ACHN (cell line): Measurements from ENCODE around the gene NFIX.

Experiments
- DNase-seq: peaks from one replicate; pipeline ENCODE4 v3.0.0-alpha.2; 2015
- in situ Hi-C: cut with HindIII; loops from 2 replicates; pipeline ENCODE4 v1.10.0; 2017; ENCODE audit warnings: low sequenced_read_pairs, low pct_ligation_motif_present, low pct_unique_long_range_greater_than_20kb

Gene NFIX

GRCh38 chr19:13138171-13138915 is 143.1 kb downstream of the NFIX start:
- in situ Hi-C loops: no loop called here
- DNase-seq: no peak

- in situ Hi-C loops: no loop called here
- DNase-seq: no peak
Measured at GRCh38 chr19:13138916-13139198, 143.6 kb downstream of the NFIX start.

- no peak for DNase-seq
- in situ Hi-C loops: no loop called here
Measured at GRCh38 chr19:13139633-13140311, 144.5 kb downstream of the NFIX start.

GRCh38 chr19:13146763-13147563 is 151.7 kb downstream of the NFIX start:
- in situ Hi-C loops: no loop called here
- DNase-seq: no peak
